HG03095 (cell line): ENCODE measurements around the gene VSIG10.

ENCODE experiments used
- ATAC-seq: cut with Tn5 transposase; IDR thresholded peaks from one replicate; pipeline ENCODE4 v1.9.1; 2021; ENCODE audit warnings: moderate library complexity; ENCODE audit not compliant: unreplicated experiment

Gene VSIG10

DNA sequence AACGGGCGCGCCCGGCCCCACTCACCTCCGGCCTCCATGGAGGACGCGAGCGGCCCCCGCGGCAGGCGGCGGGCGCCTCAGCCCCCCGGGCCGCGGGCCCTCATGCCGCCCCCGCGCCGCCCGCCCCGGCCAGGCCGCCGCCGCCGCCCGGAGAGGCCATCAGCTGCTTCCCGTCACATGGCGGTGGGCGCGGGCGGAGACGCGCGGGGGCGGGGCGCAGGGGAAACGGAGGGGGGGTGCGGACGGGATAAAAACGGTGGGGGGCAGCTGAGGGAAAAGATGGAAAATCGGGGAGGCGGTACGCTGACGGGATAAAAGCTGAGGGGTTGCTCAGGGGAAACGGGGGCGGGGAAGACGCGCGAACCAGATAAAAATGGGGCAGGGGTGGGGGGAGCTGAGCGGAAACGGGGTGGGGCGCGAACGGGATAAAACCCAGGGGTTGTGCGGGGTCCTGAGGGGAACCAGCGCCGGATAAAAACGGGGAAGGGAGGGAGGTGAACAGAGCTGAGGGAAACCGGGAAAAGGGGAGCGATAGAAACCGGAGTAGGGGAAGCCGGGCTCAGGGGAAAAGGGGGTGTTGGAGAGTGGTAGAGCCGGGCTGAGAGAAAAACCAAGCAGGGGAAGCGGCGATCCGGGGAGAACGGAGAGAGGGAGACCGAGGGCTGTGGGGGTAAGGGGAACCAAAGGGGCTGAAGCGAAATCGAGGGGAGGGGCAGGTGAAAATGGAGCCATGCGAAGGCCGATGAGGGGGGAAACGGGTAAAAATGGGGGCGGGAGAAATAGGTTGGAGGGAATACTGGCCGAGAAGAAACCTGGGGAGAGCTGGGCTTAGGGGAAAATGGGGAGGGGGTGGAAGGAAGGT lies 42.6 kb downstream of the VSIG10 start, which contains the start of gene WSB2:
TSS of gene WSB2 (minus strand) at position 169 of the 862 bp plus-strand sequence. CDS start at position 38, 131 bp downstream.
- no peak for ATAC-seq

DNA sequence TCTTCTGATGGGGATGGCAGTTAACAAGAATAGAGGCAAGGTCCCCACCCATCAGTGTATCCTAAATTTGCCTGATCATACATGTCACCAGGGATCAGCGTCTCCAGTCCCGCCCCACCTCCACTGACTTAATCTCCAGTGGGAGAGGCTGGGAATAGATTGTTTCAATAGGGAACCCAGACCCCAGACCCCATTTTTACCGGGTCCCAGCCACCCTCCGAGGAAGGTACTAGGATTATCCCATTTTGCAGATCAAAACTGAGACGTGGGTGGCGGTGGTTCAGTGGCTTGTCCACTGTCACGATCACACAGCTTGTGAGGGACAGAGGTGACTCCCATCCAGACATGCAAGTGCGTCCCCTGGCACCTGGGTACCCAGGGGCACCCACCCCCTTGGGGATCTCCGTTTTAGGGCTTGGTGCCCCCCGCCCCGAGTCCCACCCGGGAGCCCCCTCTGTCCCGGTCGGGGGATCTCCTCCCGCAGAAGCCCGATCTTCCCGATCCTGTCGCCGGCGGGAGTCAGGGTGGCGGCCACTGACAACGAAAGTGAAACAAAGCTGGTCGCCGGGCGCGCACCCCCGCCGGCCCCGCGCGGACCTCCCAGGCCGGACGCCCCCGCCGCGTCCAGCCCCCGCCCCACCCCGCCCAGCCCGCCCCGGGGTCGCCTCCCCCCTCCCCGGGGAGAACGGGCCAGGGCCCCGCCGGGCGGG lies 43.4 kb downstream of the VSIG10 start:
- no peak for ATAC-seq

DNA sequence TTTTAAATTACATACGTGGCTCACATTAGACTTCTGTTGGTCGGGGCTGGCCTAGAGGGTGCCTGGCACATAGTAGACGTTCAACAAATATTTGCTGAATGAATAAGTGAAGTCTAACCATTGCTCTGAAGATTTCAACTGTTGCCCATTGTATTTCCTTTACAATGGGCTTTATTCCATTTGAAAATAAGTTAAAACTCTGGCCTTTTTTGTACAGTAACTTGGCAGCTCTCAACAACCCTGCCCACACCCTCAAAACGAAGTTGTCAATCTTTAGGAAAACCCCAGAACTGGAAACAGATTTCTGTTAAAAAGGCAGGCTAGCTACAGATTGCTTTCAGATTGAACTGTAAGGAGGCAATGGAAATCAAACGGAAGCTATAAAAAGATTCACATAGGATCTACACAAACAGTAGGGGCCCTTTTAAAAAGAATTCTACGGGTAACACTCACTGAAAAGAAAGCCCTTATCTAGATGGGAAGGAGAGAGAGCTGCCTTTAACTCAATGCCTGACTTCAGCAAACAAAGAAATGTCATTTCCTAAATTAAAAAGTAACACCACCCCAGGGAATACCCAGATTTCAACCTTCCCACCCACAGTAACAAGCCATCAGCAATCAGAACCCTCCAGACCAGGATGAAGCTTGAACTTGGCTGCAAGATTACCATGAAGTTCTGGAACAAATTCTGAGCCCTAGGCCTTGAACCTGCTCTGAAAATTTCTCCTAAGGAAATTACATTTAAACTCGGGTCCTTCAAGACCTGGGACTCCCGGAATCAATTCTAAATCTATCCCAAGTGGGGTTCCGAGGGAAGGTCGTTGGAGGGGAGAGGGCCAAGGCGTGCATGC lies 44.2 kb downstream of the VSIG10 start:
- no peak for ATAC-seq

DNA sequence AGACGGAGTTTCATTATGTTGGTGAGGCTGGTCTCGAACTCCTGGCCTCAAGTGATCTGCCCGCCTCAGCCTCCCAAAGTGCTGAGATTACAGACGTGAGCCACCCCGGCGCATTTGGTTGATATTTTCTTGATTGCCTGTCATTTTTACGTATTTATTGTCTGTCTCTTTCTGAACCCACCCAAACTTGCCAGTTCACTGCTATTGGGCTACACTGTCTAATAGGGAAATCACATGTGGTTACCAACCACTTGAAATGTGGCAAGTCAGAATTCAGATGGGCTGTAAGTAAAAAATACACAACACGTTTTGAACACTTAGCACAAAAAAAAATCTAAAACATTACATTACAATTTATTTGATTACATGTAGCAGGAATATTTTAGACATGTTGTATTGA lies 44.9 kb downstream of the VSIG10 start:
- ATAC-seq = no peak

DNA sequence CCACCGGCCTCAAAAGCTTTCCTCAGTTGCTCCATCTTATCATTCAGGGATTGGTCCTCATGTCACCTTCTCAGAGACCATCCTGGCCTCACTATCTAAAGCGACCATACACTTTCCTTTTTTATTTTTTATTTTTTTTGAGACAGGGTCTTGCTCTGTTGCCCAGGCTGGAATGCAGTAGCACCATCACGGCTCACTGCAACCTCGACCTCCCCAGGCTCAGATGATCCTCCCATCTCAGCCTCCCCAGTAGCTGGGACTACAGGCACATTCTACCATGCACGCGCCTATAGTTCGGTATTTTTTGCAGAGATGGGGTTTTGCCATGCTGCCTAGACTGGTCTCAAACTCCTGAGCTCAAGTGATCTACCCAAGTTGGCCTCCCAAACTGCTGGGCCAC lies 45.6 kb downstream of the VSIG10 start:
- ATAC-seq = no peak

DNA sequence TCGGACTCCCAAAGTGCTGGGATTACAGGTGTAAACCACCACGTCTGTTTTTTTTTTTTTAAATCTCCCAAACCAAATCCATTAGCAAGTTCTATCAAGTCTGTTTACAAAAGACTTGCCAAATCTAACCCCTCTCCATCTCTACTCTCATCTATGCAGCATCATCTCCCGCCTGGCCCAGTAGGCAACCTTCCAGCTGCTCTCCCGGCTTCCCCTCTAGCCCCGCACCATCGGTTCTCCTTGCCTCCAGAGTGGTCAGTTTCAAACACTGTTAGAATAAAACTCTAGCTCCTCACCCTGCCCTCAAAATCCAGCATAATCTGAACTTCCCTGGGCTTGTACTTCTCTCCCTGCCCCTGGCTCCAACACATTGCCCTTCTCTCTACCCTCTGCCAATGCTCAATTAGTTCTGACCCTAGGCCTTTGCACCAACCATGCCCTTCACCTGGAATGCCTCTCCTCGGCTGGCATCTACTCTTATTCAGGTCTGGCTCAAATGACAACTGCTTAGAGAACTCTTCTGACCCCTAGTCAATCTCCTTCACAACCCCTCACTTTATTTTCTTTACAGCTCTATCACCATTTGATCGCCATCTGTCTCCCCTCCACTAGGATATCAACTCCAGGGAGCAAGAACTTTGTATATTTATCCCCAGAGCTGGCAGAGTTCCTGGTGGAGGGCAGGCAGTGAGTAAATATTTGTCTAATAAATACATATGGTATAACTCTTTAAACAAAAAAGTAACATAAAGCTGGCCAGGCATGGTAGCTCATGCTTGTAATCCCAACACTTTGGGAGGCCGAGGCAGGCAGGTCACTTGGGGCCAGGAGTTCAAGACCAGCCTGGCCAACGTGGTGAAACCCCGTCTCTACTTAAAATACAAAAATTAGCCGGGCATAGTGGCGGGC lies 47.7 kb downstream of the VSIG10 start:
- no peak for ATAC-seq

DNA sequence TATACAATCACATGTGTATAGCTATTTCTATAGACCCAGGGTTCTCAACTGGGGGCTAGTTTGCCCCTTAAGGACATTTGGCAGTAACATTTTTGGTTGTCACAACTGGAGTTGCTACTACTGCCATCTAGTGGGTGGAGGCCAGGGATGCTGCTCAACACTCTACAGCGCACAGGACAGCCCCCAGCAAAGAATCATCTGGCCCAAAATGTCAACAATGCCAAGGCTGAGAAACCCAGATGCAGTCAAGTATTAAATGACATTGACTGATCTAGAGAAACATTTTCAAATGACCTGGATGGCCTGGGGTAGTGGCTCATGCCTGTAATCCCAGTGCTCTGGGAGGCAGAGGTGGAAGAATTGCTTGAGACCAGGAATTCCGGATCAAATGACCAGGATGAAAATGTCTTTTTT lies 48.7 kb downstream of the VSIG10 start:
- no peak for ATAC-seq

DNA sequence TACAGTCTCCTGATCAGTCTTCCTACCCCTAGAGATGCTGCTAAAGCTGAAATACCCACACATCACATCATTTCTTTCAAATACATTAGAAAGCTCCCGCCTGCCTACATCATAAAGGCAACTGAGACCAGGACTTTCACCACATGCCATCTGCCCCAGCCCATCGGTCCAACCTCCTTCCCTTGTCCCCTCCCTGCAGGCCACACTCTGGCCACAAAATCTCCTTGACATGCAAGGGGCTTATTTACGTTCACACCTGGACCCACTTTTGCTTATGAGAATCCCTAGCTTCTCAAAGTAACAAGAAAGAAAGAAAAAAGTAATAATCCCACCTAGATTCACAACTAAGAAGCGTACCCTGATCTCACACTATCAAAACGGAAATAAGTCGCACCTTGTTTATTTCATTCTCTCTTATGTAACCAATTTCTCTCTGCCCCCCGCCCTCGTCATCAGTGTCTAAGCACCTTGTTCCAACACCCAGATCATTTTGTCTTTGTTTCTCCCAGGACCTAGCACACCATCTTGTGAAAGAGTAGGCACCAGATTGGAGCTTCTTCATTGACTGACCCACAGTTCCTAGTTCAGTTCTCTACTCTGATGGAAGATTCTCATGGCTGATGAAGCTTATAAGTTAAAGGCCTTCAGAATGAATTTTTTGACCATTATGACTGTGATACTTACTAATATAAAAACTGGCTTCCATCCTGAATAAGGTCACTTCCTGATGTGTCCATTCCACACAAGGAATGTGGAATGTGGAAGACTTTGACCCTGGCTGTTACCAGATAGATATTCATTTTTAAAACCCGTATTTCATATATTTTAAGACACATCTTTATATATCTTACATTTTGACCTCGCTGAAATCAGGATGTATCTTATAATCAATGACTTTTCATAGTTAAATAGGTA lies 50.5 kb downstream of the VSIG10 start:
- ATAC-seq = no peak

DNA sequence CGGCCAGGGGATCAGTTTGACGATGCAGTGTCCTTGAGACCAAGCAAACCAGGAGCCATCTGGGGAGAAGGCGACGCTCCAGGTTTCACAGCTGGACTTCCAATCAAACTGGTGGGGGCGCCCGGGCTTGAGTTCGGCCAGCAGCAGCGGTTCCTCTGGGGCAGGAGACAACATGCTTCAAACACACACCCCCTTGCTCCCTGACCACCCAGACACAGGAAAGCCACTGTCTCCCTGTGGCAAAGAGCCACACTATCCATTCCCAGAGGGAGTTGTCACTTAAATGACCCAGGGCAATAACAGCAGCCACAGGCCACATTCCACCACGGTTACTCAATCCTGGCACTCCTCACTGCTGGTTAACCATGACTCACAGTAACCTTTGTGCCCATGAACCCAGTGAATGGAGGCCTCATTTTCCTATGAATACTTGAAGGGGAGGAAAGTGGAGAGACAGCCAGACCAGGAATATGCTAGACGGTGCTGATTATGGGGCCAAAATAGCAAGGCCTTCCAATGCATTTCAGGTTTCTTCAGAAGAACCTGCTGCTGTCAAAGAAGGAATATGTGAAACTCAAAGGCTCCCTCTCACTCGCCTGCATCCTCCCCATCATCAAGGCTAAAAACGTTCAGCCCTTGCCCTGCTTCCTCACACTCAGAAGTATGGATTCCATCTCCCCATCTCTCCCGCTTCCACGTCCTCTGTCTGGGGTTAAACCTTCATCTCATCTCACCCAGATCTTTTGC lies 51.3 kb downstream of the VSIG10 start:
- ATAC-seq = no peak

DNA sequence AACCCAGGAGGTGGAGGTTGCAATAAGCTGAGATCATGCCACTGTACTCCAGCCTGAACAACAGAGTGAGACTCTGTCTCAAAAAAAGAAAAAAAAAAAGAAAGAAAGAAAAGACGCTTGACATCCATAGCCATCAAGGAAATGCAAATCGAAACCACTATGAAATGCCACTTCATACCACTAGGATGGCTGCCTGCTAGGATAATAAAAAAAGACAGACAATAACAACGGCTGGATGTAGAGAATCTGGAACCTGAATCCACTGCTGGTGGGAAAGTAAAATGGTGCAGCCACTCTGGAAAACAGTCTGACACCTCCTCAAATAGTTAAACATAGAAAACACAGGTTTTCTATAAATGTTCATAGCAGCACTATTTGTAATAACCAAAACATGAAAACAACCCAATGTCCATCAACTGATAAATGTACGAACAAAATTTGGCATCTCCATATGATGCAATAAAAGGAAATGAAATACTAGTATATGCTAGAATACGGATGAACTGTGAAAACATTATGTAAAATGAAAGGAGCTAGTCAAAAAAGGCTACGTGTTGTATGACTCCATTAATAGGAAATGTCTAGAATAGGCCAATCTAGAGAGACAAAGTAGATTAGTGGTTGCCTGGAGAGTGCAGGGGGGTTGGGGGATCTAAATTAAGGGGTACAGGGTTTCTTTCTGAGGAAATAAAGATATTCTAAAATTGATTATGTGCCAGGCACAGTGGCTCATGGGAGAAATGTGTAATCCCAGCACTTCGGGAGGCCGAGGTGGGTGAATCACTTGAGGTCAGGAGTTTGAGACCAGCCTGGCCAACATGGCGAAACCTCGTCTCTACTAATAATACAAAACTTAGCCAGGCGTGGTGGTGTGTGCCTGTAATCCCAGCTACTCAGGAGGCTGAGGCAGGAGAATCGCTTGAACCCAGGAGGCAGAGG lies 52.6 kb downstream of the VSIG10 start:
- no peak for ATAC-seq

DNA sequence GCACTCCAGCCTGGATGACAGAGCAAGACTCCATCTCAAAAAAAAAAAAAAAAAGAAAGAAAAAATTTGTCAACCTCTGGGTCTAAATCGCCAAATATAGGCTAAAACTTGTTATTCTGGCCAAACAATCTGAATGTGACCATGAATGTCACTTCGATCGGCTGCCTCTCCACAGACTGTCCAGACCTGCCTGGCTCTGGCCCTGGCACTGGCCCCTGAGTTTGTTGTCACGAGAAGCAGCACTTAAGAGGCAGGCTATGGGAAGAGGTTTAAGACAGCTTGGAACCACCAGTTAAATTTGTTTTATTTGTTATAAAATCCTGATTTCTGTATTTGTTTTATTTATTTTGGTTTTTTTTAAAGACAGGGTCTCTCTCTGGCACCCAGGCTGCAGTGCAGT lies 57.4 kb downstream of the VSIG10 start:
- ATAC-seq = no peak

DNA sequence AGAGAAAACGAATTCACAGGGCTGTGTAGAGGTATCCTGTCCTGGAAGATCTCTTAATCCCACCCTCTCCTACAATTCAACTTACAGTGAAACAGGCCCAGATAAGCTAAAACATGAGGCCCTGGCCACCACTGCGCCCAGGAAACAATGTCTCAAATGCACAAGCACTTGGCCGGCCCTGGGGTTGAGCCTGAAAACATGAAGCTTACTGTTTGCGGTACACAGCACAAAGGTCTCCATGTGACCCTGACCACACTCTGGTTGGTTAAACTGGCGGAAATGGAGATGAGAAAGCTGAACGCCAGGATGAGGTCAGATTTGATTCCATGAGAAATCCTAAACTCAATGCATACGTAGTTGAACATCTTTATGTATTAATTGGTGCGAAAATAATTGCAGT lies 59.2 kb downstream of the VSIG10 start:
- ATAC-seq = no peak

DNA sequence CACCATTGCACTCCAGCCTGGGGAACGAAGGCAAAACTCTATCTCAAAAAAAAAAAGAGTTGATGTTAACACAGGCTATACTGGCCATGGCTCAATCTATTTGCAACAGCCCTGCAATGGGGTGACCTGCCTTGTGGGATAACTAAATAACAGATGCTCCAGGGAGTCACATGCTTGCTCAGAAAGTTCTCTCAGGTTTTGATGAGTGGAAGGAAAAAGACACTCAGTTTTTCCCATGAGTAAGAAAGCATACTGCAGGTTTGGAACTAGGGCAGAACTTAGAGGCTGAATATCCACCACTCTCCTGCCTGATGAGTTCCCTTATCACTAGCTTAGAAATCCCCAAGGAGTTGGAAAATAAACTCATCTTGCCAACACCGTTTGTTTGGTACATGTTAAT lies 59.7 kb downstream of the VSIG10 start:
- no peak for ATAC-seq

DNA sequence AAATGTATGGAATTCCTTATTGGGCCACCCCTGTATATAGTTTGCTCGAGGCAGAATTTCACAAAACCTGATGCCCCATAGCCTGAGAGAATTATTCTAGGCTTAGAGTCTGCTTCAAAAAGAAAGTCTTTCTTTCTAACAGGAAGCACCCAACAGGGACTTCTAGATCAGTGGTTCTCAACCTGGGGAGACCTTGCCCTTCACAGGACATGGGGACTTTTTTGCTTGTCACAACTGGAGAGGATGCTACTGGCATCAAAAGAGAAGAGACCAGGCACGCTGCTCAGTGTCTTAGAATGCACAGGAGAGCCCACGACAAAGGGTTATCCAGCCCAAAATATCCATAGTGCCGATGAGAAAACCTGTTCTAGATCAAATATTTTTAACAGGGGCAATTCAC lies 61.7 kb downstream of the VSIG10 start:
- ATAC-seq = no peak

DNA sequence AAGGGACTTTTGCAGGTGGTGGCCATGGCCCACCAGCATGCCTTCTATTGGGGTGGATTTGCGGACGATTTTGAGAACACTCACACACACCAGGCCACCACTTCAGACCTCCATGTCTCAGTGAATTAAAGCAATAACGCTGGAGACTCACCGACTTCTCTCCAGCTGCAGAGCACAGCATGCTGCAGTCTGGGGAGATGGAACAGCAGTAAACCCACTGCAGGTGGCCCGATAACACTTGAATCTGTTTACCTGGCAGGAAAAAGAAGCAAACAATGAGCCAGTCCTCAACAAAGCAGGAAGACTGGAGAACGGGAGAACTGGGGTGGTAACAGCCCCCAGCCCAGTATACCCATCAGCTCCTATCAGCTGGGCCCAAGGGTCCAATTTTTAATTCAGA lies 65.7 kb downstream of the VSIG10 start:
- ATAC-seq = no peak

DNA sequence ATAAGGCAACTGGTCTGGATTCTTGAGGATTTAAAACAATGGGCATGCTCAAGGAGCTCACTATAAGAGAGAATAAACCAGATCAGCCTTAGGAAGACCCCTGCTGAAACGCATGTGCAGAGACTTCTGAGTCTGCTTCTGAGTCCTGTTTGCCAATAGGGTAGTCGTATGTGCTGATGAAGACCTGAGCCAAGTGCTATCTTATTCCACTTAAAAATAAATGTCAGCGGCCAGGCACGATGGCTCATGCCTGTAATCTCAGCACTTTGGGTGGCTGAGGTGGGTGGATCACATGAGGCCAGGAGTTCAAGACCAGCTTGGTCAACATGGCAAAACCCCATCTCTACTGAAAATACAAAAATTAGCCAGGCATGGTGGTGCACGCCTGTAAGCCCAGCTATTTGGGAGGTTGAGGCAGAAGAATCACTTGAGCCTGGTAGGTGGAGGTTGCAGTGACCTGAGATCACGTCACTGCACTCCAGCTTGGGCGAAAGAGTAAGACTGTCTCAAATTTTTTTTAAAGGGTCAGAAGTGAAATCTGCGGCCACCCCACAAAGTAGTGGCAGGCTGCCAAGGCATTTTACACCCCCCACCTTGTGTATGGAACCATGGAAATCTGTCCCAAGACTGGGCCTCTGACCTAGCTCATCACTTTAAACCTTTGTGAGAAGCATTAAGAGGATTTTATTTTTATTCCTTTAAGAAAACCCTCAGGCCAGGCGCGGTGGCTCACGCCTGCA lies 67.0 kb downstream of the VSIG10 start:
- ATAC-seq = no peak
